Measurements from ENCODE around the gene NATD1. TPM values are rescaled to one million over a fixed set of nuclear protein-coding genes. Genes with fewer than 3 reads are reported as not detected.

NATD1 gene
- total and polyA plus RNA-seq, 12 donors = 1.8 to 18.7 (median 10.3) TPM

- intact Hi-C loops (cut with DNase I) = loop anchor here in 1 of 2 donors (10.0 kb wide), 1 partner anchor 189 kb away; no protein-coding TSS in a partner anchor
- Histone ChIP-seq H3K4me3 (peak within 1 kb of the TSS; percentile 78 to 99 (median 92)), H3K27ac (peak within 1 kb of the TSS; percentile 82 to 95 (median 90)), H3K27me3 (no peaks in the 10 kb centered on the region), H3K4me1 (replicated peaks in 1 of 2) (peaks cover 23 to 48% of the 10 kb centered on the region in 2 donors), H3K36me3 (replicated peaks in 1 of 2) (peaks cover 0 to 15% of the 10 kb centered on the region in 2 donors), H3K9me3 (replicated peaks in 1 of 3) (no peaks in the 10 kb centered on the region)
- 0 to 3% (median 0%) methylated on average over 3 to 76 of the region's 76 CpGs for WGBS, 4 donors
- TF ChIP-seq CTCF (IDR thresholded peaks at IDR 0.05) (peak in 1 of 6 experiments; percentile 10), POLR2A (IDR thresholded peaks at IDR 0.05) (peak; percentile 34 to 43)
- DNase-seq = peak; percentile 95 to 97 (median 96)
Measured at GRCh38 chr17:21214015-21214776, 39.0 kb downstream of the NATD1 start, which contains the start of gene TMEM11. Gene TMEM11, minus strand, starts transcription at chr17:21214161. Its CDS starts 9 bp downstream, at chr17:21214152.

- Histone ChIP-seq H3K27ac (peak overlapping the region; percentile 82 to 95 (median 90)), H3K9me3 (replicated peaks in 1 of 3) (no peaks in the 10 kb centered on the region), H3K4me3 (peak overlapping the region; percentile 78 to 99 (median 92)), H3K27me3 (no peaks in the 10 kb centered on the region), H3K36me3 (replicated peaks in 1 of 2) (peaks cover 0 to 15% of the 10 kb centered on the region in 2 donors), H3K4me1 (replicated peaks in 1 of 2) (peaks cover 23 to 48% of the 10 kb centered on the region in 2 donors)
- peak in 5 of 7 donors; percentile 41 to 61 (median 51) for DNase-seq
- TF ChIP-seq CTCF (IDR thresholded peaks at IDR 0.05) = no peak
- peak in 1 of 2 donors; percentile 14 for TF ChIP-seq POLR2A (IDR thresholded peaks at IDR 0.05)
- intact Hi-C loops (cut with DNase I) = loop anchor here in 1 of 2 donors (10.0 kb wide), 1 partner anchor 189 kb away; no protein-coding TSS in a partner anchor
- 0 to 1% (median 0%) methylated on average over 3 to 35 of the region's 35 CpGs for WGBS, 4 donors
Measured at GRCh38 chr17:21213638-21214014, 39.6 kb downstream of the NATD1 start.

- H3K9me3 ChIP-seq (replicated peaks in 1 of 3) = no peaks in the 10 kb centered on the region
- H3K4me3 ChIP-seq = peak overlapping the region; percentile 78 to 99 (median 92)
- peaks cover 23 to 48% of the 10 kb centered on the region in 2 donors for H3K4me1 ChIP-seq (replicated peaks in 1 of 2)
- peak overlapping the region in 4 of 5 donors; percentile 84 to 95 (median 91) for H3K27ac ChIP-seq
- intact Hi-C loops (cut with DNase I) = loop anchor here in 1 of 2 donors (10.0 kb wide), 1 partner anchor 188 kb away; no protein-coding TSS in a partner anchor
- TF ChIP-seq CTCF (IDR thresholded peaks at IDR 0.05) (no peak), POLR2A (IDR thresholded peaks at IDR 0.05) (no peak)
- no peak for DNase-seq
- peaks cover 0 to 15% of the 10 kb centered on the region in 2 donors for H3K36me3 ChIP-seq (replicated peaks in 1 of 2)
- H3K27me3 ChIP-seq = no peaks in the 10 kb centered on the region
- 7 to 10% (median 8%) methylated on average over 18 of the region's 18 CpGs for WGBS, 4 donors
Measured at GRCh38 chr17:21212826-21213637, 40.2 kb downstream of the NATD1 start.
